ENCODE results near the gene NDUFS8. TPM values are rescaled to one million over a fixed set of nuclear protein-coding genes. Genes with fewer than 3 reads are reported as not detected.

NDUFS8 gene
- total RNA-seq, 1 donor from 2014 or later: 118 TPM

- Histone ChIP-seq H3K4me1 (peaks cover 47% of the 10 kb centered on the region), H3K9me3 (no peaks in the 10 kb centered on the region), H3K27me3 (no peaks in the 10 kb centered on the region), H3K36me3 (no peaks in the 10 kb centered on the region), H3K27ac (peak overlapping the region; percentile 91), H3K4me3 (no peak overlapping the region)
- ATAC-seq (peak; percentile 1), DNase-seq (peak; percentile 74)
- intact Hi-C loops (cut with DNase I): no loop called here
- TF ChIP-seq CTCF (IDR thresholded peaks at IDR 0.05): no peak
These were observed 21.8 kb upstream of the NDUFS8 start for GRCh38 chr11:68008381-68009337.

- peak; percentile 10 for TF ChIP-seq CTCF (IDR thresholded peaks at IDR 0.05)
- Histone ChIP-seq H3K36me3 (no peaks in the 10 kb centered on the region), H3K27ac (peak overlapping the region; percentile 91), H3K4me3 (peak overlapping the region; percentile 53), H3K4me1 (peaks cover 52% of the 10 kb centered on the region), H3K27me3 (no peaks in the 10 kb centered on the region), H3K9me3 (no peaks in the 10 kb centered on the region)
- ATAC-seq (no peak), DNase-seq (peak; percentile 48)
- intact Hi-C loops (cut with DNase I): no loop called here
These were observed 20.9 kb upstream of the NDUFS8 start for GRCh38 chr11:68009391-68010089.

GRCh38 chr11:68010090-68011041, 20.1 kb upstream of the NDUFS8 start, which contains the start of gene ALDH3B1:
ALDH3B1 (plus strand) TSS chr11:68010327; CDS start chr11:68015298, 4,971 bp downstream.
- H3K36me3 ChIP-seq: no peaks in the 10 kb centered on the region
- H3K4me3 ChIP-seq: peak within 1 kb of the TSS; percentile 53
- intact Hi-C loops (cut with DNase I): no loop called here

GRCh38 chr11:68011051-68011943, 19.2 kb upstream of the NDUFS8 start:
- TF ChIP-seq CTCF (IDR thresholded peaks at IDR 0.05): no peak
- peak; percentile 60 for DNase-seq
- Histone ChIP-seq H3K27ac (peak overlapping the region; percentile 91), H3K4me3 (peak overlapping the region; percentile 53), H3K9me3 (no peaks in the 10 kb centered on the region), H3K4me1 (peaks cover 57% of the 10 kb centered on the region), H3K36me3 (no peaks in the 10 kb centered on the region), H3K27me3 (no peaks in the 10 kb centered on the region)
- intact Hi-C loops (cut with DNase I): no loop called here
- ATAC-seq: no peak

More at GRCh38 chr11:68010090-68011041, 20.1 kb upstream of the NDUFS8 start, which contains the start of gene ALDH3B1:
- no peak for TF ChIP-seq CTCF (IDR thresholded peaks at IDR 0.05)
- DNase-seq (peak; percentile 99), ATAC-seq (peak; percentile 80)
- Histone ChIP-seq H3K27ac (peak within 1 kb of the TSS; percentile 91), H3K9me3 (no peaks in the 10 kb centered on the region), H3K4me1 (peaks cover 57% of the 10 kb centered on the region), H3K27me3 (no peaks in the 10 kb centered on the region)
